RWPE2 (cell line): ENCODE data around the gene MTA1.

Experiments
- ATAC-seq: fragments of 200-7000 bp; cut with Tn5 transposase; 3 replicates; pipeline ENCODE4 v1.9.1; 2021; ENCODE audit warnings: low read depth
- DNase-seq: peaks from one replicate; pipeline ENCODE4 v3.0.0-alpha.2; 2020; ENCODE audit warnings: low spot score
- H3K27ac ChIP-seq: fragments of 450-650 bp; 2 replicates; pipeline ENCODE4 v1.5.1; 2017; ENCODE audit warnings: mild to moderate bottlenecking; ENCODE audit not compliant: poor library complexity, severe bottlenecking
- H3K27me3 ChIP-seq: fragments of 250-450 bp; sonication (Bioruptor Pico); 2 replicates; pipeline ENCODE4 v1.5.1; 2021; ENCODE audit warnings: mild to moderate bottlenecking, moderate library complexity; ENCODE audit not compliant: insufficient read depth, poor library complexity, severe bottlenecking
- H3K36me3 ChIP-seq: fragments of 250-450 bp; sonication (Bioruptor Pico); 2 replicates; pipeline ENCODE4 v1.5.1; 2020; ENCODE audit warnings: low read depth, mild to moderate bottlenecking, moderate library complexity
- H3K4me1 ChIP-seq: fragments of 250-450 bp; sonication (Bioruptor Pico); 2 replicates; pipeline ENCODE4 v1.5.1; 2021; ENCODE audit warnings: mild to moderate bottlenecking, moderate library complexity; ENCODE audit not compliant: insufficient read depth, poor library complexity, severe bottlenecking
- H3K4me3 ChIP-seq: fragments of 250-450 bp; sonication (Bioruptor Pico); 2 replicates; pipeline ENCODE4 v1.5.1; 2021; ENCODE audit warnings: mild to moderate bottlenecking, moderate library complexity; ENCODE audit not compliant: severe bottlenecking
- H3K9me3 ChIP-seq: fragments of 250-450 bp; sonication (Bioruptor Pico); 2 replicates; pipeline ENCODE4 v1.5.1; 2021; ENCODE audit warnings: mild to moderate bottlenecking, moderate library complexity; ENCODE audit not compliant: severe bottlenecking
- CTCF ChIP-seq: fragments of 450-650 bp; IDR thresholded peaks from one replicate; pipeline ENCODE4 v1.5.1; 2017; ENCODE audit warnings: mild to moderate bottlenecking, moderate library complexity; ENCODE audit not compliant: poor library complexity, severe bottlenecking

MTA1 gene

GRCh38 chr14:105380756-105381155 lies 38.9 kb upstream of the MTA1 start:
- ATAC-seq, result no peak
- no peak overlapping the region for H3K4me3 ChIP-seq
- DNase-seq, result peak; percentile 72
- no peak overlapping the region for H3K27ac ChIP-seq
- no peaks in the 10 kb centered on the region for H3K9me3 ChIP-seq
- H3K27me3 ChIP-seq, result no peaks in the 10 kb centered on the region
- no peak for TF ChIP-seq CTCF
- no peaks in the 10 kb centered on the region for H3K4me1 ChIP-seq
- H3K36me3 ChIP-seq, result peaks cover 13% of the 10 kb centered on the region

- H3K27me3 ChIP-seq, result no peaks in the 10 kb centered on the region
- H3K27ac ChIP-seq, result no peak overlapping the region
- no peaks in the 10 kb centered on the region for H3K4me1 ChIP-seq
- ATAC-seq, result no peak
- no peak for TF ChIP-seq CTCF
- peak; percentile 75 for DNase-seq
- H3K9me3 ChIP-seq, result no peaks in the 10 kb centered on the region
- peaks cover 13% of the 10 kb centered on the region for H3K36me3 ChIP-seq
- H3K4me3 ChIP-seq, result no peak overlapping the region
Measured at GRCh38 chr14:105381446-105382342, 37.9 kb upstream of the MTA1 start.

GRCh38 chr14:105382343-105383082 lies 37.1 kb upstream of the MTA1 start:
- DNase-seq, result peak; percentile 69
- ATAC-seq, result no peak
- TF ChIP-seq CTCF, result no peak
- Histone ChIP-seq H3K9me3 (no peaks in the 10 kb centered on the region), H3K27ac (no peak overlapping the region), H3K4me1 (no peaks in the 10 kb centered on the region), H3K27me3 (no peaks in the 10 kb centered on the region), H3K36me3 (peaks cover 13% of the 10 kb centered on the region), H3K4me3 (no peak overlapping the region)

GRCh38 chr14:105383083-105383730 lies 36.4 kb upstream of the MTA1 start:
- Histone ChIP-seq H3K4me1 (no peaks in the 10 kb centered on the region), H3K9me3 (no peaks in the 10 kb centered on the region), H3K27ac (no peak overlapping the region), H3K36me3 (peaks cover 13% of the 10 kb centered on the region), H3K27me3 (no peaks in the 10 kb centered on the region), H3K4me3 (no peak overlapping the region)
- no peak for ATAC-seq
- TF ChIP-seq CTCF, result no peak
- DNase-seq, result peak; percentile 78
